Measurements from ENCODE around the gene ZNF175. TPM values are rescaled to one million over a fixed set of nuclear protein-coding genes. Genes with fewer than 3 reads are reported as not detected.

The ZNF175 gene
- polyA plus RNA-seq, 1 experiment: 6.3 TPM

GRCh38 chr19:51529301-51529700 lies 41.8 kb upstream of the ZNF175 start:
- no peak for DNase-seq (ENCODE audit: low read depth)
- H3K4me3 ChIP-seq (ENCODE audit: low read depth, low read length): no peak overlapping the region
- CTCF ChIA-PET: no interaction called here
- TF ChIP-seq CTCF (IDR thresholded peaks at IDR 0.05; ENCODE audit: insufficient read depth, low read depth, low read length): no peak
- no peaks in the 10 kb centered on the region for H3K36me3 ChIP-seq (ENCODE audit: control insufficient read depth, insufficient read depth, low read length)
- H3K27me3 ChIP-seq (ENCODE audit: control insufficient read depth, insufficient read depth, low read length): no peaks in the 10 kb centered on the region
- POLR2A ChIA-PET: no interaction called here

- Histone ChIP-seq H3K27me3 (ENCODE audit: control insufficient read depth, insufficient read depth, low read length) (no peaks in the 10 kb centered on the region), H3K4me3 (ENCODE audit: low read depth, low read length) (no peak overlapping the region), H3K36me3 (ENCODE audit: control insufficient read depth, insufficient read depth, low read length) (no peaks in the 10 kb centered on the region)
- DNase-seq (ENCODE audit: low read depth): no peak
- ChIA-PET CTCF (no interaction called here), POLR2A (no interaction called here)
- no peak for TF ChIP-seq CTCF (IDR thresholded peaks at IDR 0.05; ENCODE audit: insufficient read depth, low read depth, low read length)
Measured at GRCh38 chr19:51530616-51531015, 40.5 kb upstream of the ZNF175 start.

DNA sequence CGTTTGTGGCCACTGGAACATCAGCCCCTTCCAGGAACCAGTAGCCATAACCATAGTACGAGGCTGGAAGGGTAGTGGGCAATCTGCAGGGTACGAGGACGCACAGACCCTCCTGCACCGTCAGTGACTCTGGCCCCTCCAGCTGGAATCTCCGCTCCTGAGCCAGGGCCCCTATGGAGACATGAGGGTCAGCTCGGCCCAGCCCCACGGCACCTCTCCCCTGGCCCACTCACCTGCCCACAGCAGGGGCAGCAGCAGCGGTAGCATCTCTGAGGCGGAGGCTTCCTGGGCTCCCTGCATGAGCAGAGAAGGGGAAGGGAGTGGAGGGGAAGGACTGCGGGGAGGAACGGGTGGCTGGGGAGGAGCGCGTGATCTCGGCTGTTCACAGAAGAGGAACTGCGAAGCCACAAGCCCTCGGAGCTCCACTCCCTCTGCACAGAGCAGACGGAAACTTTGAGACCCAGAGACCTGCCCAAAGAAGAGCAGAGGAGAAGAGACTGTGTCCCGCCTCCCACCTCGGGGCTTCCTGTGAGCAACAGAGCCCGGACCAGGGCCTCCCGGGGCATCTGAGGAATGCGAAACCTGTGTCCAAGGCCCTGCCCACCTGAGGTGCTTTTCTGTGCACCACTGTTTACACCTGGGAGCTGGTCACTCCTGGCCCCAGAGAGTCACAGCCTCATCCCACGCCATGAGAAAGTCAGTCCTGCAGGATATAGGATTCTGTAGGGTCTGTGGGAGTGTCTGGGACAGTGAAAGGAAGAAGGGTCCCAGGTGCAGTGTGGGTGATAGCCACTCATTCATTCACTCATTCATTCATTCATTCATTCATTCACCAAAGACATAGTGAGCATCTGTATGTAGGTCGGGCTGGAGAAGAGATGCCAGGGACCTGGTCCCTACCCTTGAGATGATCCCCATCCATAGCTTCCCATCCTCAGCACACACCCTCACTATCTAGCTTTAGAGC lies 39.5 kb upstream of the ZNF175 start, which contains the start of gene SIGLEC6:
Gene SIGLEC6, minus strand, starts transcription at position 322 of the 967 bp plus-strand sequence. Its CDS starts 22 bp downstream, at position 300.
- H3K36me3 ChIP-seq (ENCODE audit: control insufficient read depth, insufficient read depth, low read length): no peaks in the 10 kb centered on the region
- no peak within 1 kb of the TSS for H3K4me3 ChIP-seq (ENCODE audit: low read depth, low read length)
- no peak for DNase-seq (ENCODE audit: low read depth)
- H3K27me3 ChIP-seq (ENCODE audit: control insufficient read depth, insufficient read depth, low read length): no peaks in the 10 kb centered on the region
- ChIA-PET CTCF (no interaction called here), POLR2A (no interaction called here)
- no peak for TF ChIP-seq CTCF (IDR thresholded peaks at IDR 0.05; ENCODE audit: insufficient read depth, low read depth, low read length)

DNA sequence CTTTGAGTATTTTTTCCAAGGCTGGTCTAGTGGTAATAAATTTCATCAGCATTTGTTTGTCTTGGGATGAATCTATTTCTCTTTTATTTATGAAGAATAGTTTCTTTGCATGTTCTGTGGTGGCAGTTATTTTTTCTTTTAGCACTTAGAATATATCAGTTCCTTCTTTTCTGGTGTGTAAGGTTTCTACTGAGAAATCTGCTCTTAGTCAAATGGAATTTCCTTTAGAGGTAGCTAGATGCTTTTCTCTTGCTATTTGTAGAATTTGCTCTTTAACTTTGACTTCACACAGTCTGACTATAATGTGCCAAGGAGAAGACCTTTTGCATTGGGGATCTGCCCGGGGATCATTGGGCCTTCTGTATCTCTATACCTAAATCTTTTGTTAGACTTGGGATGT lies 35.5 kb upstream of the ZNF175 start:
- TF ChIP-seq CTCF (IDR thresholded peaks at IDR 0.05; ENCODE audit: insufficient read depth, low read depth, low read length): no peak
- ChIA-PET POLR2A (no interaction called here), CTCF (interaction anchor here (1.1 kb wide), 1 partner anchor 21 kb away, joined by 3 read pairs; no protein-coding TSS in a partner anchor)
- H3K27me3 ChIP-seq (ENCODE audit: control insufficient read depth, insufficient read depth, low read length): no peaks in the 10 kb centered on the region
- no peak for DNase-seq (ENCODE audit: low read depth)
- no peak overlapping the region for H3K4me3 ChIP-seq (ENCODE audit: low read depth, low read length)
- no peaks in the 10 kb centered on the region for H3K36me3 ChIP-seq (ENCODE audit: control insufficient read depth, insufficient read depth, low read length)

GRCh38 chr19:51539821-51540366 lies 31.2 kb upstream of the ZNF175 start:
- DNase-seq (ENCODE audit: low read depth): no peak
- Histone ChIP-seq H3K27me3 (ENCODE audit: control insufficient read depth, insufficient read depth, low read length) (no peaks in the 10 kb centered on the region), H3K4me3 (ENCODE audit: low read depth, low read length) (no peak overlapping the region), H3K36me3 (ENCODE audit: control insufficient read depth, insufficient read depth, low read length) (no peaks in the 10 kb centered on the region)
- TF ChIP-seq CTCF (IDR thresholded peaks at IDR 0.05; ENCODE audit: insufficient read depth, low read depth, low read length): no peak
- POLR2A ChIA-PET: no interaction called here
- CTCF ChIA-PET: interaction anchor here (1.6 kb wide), 1 partner anchor 24 kb away, joined by 6 read pairs; no protein-coding TSS in a partner anchor

Data from BJ (cell line).